Measurements from ENCODE around the gene NFIA.

The NFIA gene
- 14.9 to 27.7 (median 19.6) reads per million in 4 donors for total RNA-seq

DNA sequence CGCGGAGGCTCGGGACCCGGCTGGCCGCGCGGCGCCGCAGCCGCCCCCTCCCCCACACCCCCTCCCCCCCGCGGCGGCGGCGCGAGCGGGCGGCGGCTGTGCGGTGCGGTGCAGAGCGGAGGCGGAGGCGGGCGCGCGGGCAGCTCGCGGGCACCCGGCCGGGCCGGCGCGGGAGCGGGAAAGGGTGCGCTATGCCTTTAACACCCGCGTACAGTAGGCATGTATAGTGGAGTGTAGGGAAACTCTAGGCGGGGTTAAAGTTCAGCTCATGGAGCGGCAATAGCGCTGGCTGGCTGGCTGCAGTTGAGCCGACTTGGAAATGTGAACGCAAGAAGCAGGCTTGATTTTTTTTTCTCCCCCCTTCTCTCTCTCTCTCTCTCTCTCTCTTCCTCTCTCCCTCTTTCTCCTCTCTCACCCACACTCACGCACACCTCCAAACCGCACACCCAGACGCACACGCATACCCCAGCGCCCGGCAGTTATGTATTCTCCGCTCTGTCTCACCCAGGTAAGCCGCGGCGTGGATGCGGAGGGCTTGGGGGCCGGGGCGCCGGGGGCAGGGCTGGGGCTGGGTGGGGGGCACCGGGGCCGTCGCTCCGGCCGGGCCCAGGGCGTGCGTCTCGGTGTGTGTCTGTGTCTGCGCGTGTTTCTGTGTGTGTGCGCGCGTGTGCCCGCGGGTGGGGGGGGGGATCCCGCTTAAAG, at the start of gene NFIA:
NFIA (plus strand) TSS at position 251 of the 702 bp plus-strand sequence.
- peak in 2 of 5 donors; percentile 20 to 35 for DNase-seq

DNA sequence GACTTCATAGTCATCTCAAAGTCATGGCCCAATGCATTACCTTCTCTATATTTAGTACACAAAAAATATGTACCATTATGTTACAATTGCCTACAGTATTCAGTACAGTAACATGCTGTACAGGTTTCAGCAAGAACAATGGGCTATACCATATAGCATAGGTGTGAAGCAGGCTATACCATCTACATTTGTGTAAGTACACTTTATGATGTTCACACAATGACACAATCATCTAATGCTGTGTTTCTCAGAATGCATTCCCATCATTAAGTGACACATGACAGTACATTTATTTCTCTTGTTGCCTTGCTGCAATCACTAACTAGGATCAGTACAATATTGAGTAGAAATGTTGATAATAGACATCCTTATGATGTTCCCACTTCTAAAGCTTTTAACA, 46.5 kb upstream of the NFIA start:
- DNase-seq = no peak

DNA sequence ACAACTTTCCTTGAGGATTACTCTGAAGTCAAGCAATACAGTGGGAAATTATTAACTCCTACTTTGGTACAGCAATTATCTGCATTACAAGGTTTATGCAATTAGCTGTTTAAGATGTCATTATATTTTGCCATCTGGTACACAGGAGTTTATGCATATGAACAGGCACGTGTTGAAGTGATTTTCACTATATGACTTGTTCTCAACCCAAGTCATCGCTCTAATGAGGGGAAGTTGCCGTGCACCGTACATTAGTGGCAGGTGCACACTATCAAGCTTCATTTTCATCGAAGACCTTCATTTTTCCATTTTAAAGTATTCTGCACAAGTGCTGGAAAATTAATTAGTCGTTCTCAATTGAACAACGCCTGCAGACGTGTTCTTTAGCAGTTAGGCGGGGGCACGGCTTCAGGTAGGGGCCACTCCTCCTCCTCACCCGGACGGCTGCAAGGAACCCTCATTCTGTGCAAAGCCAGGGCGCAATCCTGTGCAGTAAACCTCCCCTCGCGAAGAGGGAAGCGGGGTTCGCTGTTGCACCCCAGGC, 39.8 kb upstream of the NFIA start:
- DNase-seq = no peak

DNA sequence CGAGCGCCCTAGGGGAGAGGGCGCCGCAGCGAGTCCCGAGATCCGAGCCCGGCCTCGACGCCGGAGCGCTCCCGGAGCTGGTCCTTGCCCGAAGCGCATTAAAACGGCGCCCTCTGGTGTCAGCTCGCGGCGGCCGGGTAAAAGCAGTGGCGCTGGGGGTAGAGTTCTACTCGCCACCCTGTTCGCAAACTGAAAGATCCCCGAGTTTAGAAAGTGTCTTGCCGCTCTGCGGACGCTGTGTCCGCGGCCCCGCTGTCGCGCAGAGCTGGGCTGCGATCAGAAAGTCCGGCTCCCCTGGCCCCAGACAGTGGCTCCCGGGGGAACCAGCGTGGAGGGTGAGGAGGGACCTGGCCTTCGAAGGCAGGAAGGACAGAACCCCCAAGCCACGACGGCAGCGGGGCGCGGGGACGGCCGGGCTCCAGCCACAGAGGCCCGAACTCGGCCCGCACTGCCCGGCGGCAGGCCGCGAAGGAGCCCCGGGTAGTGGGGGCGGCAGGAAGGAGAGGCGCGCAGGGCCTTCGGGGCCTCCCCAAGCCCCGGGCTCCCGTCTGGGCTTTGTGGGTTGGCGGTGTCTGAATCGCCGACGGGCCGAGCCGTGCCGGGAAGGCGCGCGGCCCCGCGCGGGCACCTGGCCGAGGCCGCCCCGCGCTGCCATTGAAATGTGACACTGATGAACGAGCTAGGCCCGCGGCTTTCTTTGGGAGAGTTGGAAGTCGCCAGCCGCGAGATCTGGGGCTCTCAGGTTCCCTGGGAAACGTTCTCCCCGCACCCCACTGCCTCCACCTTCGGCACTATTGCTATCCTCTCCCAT, 39.1 kb upstream of the NFIA start:
- DNase-seq = peak; percentile 51 to 73 (median 68)

DNA sequence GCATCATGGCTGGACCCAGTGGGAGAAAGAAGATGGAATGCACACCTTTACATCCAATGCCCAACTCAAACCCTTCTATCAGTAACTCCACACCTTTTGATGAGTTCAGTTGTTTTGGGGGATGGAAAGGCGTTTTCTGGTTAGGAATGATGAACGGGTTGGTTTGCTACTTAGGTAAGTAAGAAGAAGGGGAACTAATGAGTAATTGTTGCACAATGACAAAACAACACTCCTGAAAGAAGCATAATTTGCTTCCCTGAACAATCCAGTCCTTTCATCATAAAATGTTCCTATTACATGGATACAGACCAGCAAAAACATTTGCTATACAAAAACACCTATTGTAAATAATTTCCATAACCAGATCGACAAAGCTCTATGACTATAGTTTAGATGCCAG, 35.9 kb upstream of the NFIA start:
- no peak for DNase-seq

DNA sequence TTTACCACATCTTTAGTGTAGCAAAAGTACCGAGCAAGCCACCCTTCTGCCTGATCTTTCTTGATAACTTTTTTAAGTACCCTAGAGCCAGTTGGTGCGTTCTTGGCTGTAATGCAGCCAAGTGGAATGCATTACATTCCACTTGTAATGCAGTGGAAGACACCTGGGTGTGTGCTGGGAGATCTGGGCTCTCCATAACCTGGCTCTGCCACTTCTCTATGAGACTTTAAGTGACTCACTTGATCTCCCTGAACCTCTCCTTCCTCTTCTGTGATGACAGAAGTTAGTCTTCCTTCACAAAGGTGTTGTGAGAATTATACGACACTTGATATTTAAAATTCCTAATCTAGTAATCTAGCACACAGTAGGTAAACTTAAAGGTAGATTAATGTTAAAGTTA, 35.3 kb upstream of the NFIA start:
- no peak for DNase-seq

DNA sequence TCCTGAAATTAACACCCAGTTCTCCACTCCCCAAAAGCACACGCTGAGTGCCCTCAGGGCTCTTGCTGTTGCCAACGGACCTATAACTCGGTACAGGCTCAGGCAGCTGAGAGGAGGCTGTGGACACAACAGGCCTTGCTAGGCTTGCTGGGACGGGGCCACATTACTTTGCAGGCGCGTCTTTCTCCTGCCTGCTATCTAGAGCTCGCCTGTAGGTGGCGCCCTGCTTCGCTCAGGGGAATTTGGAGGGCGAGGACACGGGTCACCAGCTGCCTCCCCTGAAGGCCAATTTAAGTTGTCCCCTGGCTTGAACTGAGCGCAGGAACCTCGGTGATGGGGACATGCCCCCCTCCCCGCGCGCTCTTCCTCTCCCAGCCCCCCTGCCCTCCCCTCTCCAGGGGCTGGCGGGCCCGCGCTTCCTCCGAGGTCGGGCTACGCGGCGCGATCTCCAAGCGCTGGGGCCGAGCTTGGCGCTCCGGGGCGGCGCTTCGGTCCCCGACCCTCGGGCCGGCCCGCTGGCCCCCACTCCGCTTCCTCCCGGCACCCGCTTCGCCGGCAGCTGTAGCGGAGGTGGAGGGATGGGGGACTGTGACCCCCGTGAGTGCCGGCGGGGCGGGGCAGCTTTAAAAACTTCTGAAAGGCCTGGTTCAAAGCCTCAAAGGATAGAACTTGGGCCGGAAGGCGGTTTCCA, 32.4 kb upstream of the NFIA start:
- peak; percentile 66 to 83 (median 77) for DNase-seq

DNA sequence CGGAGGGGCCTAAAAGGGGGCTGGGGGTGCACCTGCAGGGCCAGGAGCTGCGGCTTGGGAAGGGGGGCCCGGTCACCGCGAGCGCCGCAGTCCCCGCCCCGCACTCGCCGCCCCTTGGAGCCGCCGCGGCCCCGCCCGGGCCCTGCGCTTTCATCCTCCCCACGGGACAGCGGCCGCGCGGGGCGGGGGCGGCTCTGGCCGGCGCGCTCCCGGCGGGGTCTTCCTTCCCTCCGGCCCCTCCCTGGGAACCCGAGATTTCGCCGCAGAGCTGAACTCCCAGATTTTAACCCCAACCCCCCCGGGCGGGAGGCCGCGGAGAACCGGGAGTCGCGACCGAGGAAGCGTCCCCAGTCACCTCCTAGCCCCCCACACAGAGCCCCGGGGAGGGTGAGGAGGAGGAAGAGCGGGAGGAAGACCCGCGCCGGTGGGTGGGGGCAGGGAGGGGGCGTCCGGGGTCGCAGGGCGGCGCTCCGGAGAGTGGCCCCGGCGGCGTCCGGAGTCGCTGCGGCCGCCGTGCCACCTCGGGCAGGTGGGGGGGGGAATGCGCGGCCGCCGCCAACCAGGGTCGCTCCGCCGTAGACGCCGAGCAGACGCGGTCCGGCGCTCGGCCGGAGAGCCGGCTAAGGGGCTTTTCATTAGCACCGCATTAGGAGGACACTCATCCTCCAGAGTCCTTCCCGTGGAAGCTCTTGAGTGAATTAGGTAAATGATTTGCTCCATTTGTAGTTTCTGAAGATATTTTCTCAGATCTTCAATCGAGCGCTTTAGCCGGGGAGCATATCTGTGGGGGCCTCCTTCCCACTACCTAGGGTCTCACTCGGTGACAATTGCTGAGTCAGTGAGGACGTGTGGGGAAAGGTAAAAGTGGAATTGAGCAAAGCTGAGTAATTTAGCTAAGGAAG, 31.6 kb upstream of the NFIA start:
- DNase-seq = peak in 2 of 5 donors; percentile 8 to 25

DNA sequence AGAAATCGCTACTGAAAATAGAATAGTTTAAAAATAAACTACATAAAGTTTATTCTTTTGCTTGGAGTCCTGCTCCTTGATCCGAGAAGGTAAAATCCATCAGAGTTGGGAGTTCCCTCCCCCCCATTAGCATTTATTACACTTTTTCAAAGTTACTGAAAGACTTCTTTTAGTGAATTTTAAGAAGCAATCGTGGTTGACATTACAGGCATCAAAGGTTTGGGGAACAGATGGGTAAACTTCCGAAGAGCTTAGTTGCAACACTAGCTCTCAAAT, 31.0 kb upstream of the NFIA start:
- no peak for DNase-seq

DNA sequence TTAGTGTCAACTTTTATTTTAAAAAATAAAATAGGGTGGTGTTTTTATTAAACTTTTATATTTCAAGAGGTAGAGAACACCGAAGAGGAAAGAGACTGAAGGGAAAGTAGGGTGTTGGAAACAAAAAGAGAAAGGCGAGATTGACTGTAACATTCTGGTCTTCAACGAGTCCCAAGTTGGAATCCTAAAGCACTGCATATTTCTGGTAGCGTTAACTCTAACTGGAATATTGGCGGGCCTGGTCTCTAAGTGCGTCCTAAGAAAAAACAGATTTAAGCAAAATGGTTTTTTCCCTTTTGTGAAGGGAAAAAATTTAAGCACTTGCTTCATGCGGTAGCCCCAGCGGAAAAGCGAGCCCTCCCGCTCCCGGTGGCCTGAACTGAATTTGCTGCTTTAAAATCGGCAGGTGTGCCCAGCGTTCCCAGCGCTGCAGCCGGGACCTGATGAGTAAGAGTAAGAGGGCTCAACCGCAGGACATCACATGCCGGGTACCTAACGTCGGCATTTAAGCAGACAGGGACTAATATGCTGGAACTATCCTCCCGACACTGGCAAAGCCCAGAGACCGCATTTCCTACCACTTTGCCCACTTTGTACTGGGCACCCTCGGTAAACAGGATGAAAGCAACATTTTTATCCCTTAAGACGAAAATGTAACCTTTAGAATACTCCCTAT, 30.5 kb upstream of the NFIA start:
- no peak for DNase-seq

DNA sequence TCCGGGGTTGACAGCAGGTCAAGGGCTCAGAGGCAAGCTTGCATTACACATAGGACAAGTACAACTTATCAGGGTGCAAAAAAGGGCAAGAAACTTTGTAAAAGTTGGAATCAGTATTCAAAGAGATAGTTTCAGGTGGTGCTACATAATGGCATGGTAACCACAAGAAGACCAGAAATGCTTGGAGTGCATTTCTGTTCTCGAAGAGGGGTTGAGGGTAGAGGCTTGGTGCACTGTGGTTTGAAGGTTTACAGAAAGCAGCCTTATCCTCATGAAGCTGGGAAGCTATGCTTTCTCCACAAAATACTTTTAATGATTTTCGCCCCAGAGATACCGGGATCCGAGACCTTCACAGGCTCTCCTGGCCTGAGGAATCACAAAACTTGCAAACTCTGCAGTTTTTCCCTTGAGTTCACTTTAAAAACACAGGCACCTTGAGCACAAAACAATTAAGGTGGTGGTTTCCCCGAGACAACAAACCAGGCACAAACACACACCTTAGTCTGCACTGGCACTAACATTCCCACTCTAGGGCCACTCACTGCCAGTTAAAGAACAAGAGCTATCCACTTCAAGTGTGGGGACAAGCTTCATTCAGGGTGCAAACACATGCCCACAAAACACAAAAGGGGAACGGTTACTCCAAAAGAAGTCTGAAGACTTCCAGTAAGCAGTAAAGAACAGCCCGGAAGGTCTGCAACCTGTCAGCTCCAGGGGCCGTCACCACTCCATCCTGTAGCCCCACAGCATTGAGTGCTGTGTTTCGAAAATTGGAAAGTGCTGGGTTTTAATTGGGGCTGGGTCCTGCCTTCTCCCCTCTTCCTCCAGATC, 29.8 kb upstream of the NFIA start:
- DNase-seq = no peak

DNA sequence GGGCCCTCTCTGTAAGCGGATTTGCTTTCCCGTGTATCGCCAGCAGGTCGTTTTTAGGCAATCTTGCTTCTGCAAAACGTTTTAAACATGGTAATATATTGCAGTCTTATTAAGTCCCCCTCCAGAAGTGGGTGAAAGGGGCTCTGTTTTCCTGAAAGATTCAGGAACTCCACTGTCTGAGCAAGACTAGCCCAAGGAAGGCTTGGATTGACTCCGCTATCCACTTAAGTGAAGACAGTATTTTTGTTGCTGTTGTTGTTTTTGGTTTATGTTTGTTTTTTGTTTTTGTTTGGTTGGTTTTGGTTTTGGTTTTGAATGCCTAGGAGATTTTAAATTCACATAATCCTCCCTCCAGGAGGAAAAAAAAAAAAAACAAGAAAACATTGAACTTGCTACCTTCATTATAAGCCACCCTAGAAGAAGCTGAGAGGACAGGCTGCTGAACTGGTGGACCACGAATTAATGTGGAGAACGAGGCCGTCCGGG, 29.1 kb upstream of the NFIA start:
- no peak for DNase-seq

DNA sequence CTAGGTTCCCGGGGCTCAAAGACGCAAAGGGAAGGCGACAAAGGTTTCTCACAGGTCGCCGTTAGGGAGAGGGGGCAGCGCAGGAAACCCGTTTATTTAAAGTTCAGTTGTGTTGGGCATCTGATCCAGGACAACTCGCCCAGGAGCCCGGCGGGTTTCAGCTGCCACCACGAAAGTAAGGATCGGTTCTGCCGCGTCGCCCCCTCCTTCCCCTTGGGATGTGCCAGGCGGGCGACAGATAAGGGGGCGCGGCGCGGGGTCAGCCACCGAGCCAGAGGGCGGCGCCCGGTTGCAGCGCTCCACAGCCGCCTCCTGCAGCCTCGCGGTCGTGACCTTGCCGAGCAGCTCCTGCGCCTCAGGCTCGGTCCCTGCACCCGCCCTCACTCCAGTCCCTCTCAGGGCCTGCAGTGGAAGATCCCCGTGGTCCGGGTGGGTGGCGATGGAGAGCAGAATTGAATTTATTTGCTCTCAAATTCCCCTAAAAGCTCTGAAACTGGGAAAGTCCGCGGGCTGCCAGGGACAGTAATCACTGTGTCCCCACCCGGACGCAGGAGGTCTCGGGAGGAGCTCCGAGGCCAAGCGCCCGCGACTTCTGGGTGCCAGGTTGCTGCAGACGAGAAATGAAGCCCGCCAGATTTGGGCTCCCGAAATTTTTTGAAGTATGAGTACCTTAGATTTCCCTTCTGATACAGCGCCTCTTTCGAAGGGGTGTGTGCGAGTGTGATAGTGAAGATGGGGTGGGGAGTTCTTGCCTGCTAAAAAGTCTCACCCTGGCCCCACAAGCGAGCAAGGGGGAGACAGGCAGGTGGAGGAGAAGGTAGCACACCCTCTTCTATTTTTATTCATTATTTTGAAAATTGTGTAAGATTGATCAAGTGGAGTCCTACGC, 28.4 kb upstream of the NFIA start:
- DNase-seq = peak in 2 of 5 donors; percentile 10 to 21

DNA sequence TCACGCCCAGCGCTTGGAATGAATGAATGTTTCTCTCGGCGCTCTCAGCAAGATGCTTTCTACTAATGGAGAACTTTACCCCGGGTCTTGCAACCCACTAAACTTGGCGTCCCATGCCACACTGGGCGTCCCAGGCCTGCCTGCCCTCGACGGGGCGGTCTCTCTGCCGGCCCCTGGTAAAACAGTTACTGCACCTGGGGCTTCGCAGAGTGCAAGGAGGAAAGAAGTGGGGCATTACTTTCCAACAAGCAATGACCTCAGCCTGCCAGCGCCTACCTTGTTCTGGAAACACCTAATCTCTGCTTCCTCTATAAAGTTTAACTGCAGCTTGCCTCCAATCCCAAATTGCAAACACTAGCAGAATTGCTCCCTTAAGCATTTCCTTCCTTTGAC, 27.8 kb upstream of the NFIA start:
- DNase-seq = no peak

DNA sequence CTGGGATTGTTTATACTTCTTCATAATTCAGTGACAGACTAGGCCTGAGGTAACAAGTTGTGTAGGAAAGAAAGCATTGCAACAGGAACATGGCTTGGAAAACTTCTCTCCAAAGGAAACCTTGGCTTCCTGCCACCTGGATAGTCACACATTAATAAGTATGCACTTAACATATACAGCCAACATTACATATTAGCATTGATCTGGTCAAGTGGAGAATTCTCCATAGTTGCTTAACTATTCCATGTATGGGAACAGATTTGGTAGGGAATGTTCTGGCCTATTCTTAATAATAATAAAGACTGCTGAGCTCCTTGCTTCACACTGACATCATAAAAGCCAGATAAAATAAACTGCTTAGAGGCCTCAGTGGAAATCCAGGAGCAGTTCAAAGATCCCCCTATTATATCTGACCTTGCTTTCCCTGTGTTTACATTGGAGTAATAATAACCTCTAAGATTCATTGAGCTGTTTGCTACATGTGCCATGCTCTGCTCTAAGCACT, 27.2 kb upstream of the NFIA start:
- no peak for DNase-seq

DNA sequence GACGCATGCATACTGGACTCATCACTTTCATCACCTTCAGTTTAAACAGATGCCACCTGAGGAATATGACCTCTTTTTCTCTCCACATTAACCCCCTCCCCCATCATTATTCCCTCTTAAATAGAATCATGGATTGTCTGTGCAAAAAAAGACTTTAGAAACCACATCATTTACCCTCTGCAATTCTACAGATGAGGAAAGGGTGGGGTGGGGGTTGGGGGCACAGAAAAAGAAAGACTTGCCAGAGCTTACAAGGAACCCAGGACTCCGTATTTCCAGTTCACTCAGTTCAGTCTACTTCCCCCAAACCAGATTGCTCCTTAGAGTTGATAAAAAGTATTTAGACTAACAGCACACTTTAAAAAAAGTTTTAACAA, 26.2 kb upstream of the NFIA start:
- no peak for DNase-seq

DNA sequence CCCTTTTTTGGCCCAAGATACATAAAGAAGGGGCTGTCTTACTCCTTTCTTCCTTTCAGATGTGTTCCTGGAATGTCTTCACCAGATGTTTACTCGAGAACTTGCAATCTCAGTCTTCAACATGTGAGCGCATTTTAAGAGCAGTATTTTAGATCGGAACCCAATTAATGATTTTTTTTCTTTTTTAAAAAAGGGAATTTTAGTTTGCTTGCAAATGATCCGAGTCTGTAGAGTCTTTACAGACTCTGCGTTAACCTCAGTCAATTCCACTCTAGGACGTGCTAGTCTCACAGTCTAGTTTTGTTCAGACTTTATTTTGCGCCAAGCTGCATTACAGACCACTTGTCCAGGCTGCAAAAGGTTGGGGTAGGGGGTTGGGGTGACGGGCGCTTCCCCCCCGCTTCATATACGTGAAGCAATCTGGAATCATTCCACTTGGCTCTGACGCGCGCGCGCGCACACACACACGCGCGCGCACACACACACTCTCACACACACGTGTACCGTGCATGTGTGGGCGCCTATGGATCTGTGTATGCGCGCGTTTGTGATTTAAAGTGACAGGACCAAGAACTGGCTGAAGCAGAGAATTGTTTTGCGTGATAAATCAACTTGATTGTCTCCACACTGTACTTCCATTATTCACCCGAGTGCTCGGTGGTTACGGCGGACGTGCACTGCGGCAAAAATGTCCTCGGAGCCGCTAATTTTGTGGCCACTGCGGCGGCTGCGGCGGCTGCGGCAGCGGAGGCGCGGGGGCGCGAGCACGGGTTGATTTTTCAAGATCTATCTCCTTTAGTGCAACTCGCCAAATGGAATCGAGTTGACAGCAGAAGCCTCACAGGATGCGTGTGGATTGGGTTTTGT, 25.6 kb upstream of the NFIA start:
- DNase-seq = peak in 1 of 5 donors; percentile 52

DNA sequence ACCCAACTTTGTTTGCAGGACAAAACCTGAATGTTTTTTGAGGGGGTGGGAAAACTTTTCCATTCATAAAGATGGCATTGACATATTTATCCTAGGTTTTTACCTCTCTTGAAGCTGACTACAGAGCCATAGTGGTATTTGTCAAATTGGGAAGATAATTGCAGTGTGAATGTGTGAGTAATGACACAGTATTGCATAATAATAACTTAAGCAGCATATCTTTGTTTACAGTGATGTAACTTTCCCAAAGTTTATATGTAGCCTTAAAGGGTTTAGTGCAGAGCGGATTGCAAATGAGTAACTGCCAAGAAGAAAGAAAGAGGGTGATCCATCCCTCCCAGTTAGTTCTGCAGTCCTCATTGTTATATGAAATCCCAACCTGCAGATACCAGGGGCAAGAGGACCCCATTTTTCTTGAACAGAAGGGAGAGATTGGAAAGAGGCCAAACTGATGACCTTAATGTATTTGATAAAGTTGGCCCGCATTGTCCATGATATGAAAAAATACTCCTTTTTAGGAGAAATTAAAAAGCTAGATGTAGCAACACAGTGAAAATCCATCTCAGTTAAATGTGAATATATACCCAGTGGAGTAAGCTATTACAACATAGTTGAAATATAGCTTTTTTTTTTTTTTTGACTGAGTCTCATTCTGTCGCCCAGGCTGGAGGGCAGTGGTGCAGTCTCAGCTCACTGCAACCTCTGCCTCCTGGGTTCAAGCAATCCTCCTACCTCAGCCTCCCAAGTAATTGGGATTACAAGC, 23.7 kb upstream of the NFIA start:
- DNase-seq = no peak
